Peyer's patch (tissue), 4 donors: ENCODE data around the gene REC8.

Experiments used
- CTCF ChIP-seq, 6 experiments: fragments of 450-650 bp in 4 of 6; fragments of 200-600 bp in 2 of 6; sonication (generic) in 1 of 6; IDR thresholded peaks; one replicate each; pipeline ENCODE4 v1.5.1; 2017 to 2019; ENCODE audit warnings: antibody characterized with exemption in 6 of 6, mild to moderate bottlenecking in 3 of 6, moderate library complexity in 1 of 6
- POLR2A ChIP-seq, 2 donors: fragments of 450-650 bp; IDR thresholded peaks; one replicate each; pipeline ENCODE4 v1.5.1; 2017; ENCODE audit warnings: antibody characterized with exemption in 2 of 2, mild to moderate bottlenecking in 2 of 2, moderate library complexity in 2 of 2

GRCh38 chr14:24130717-24131548 is 40.9 kb upstream of the REC8 start:
- TF ChIP-seq CTCF (IDR thresholded peaks at IDR 0.05), result no peak
- no peak for TF ChIP-seq POLR2A (IDR thresholded peaks at IDR 0.05)
